ENCODE results near the gene PP2D1. TPM values are rescaled to one million over a fixed set of nuclear protein-coding genes. Genes with fewer than 3 reads are reported as not detected.

Gene PP2D1
- total RNA-seq, 1 experiment from 2014 or later = not detected

DNA sequence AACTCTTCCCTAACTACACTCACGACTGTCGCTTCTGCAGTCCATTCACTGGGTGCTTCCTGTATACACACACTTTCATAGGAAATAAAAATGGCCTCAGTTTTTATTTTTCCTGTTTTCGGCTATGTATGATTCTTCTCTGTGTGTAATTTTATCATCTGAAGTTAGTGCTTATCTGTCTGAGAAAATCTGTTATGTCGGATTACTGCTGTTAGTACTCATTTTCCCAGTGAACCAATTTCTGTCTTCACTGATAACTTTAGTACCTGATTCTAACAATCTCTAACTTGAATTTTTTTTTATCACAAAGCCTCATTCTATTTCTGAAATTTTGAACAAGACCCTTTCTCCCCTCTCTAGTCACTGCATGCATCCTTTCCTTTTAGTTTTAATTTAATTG is 44.3 kb downstream of the PP2D1 start:
- POLR2A ChIA-PET (ENCODE audit: low non-redundant PET) = no interaction called here
- intact Hi-C loops (cut with micrococcal nuclease; ENCODE audit: unreplicated experiment) = no loop called here
- Histone ChIP-seq H3K9me3 (ENCODE audit: low read depth, low read length, poor library complexity, severe bottlenecking) (no peaks in the 10 kb centered on the region), H3K27me3 (replicated peaks; ENCODE audit: insufficient read depth, low read depth, low read length, poor library complexity) (no peaks in the 10 kb centered on the region), H3K4me1 (ENCODE audit: insufficient read depth, low read length, poor library complexity, severe bottlenecking) (no peaks in the 10 kb centered on the region), H3K27ac (ENCODE audit: low read depth, low read length, poor library complexity, severe bottlenecking) (no peak overlapping the region), H3K36me3 (ENCODE audit: insufficient read depth, low read length, poor library complexity, severe bottlenecking) (peaks cover 9% of the 10 kb centered on the region), H3K4me3 (ENCODE audit: low read depth, low read length, poor library complexity, severe bottlenecking) (no peak overlapping the region)
- no peak for DNase-seq (ENCODE audit: low spot score)
- CTCF ChIA-PET = no interaction called here
- no peak for TF ChIP-seq EZH2 (IDR thresholded peaks at IDR 0.05; ENCODE audit: borderline replicate concordance, low read depth, low read length, poor library complexity, severe bottlenecking)
- no peak for TF ChIP-seq CTCF (conservative IDR thresholded peaks at IDR 0.05; ENCODE audit: low read depth, low read length)
- BruUV-seq (replicated peaks) = no TSS peak

- peaks cover 9% of the 10 kb centered on the region for H3K36me3 ChIP-seq (ENCODE audit: insufficient read depth, low read length, poor library complexity, severe bottlenecking)
- no TSS peak for BruUV-seq (replicated peaks)
- ChIA-PET CTCF (no interaction called here), POLR2A (ENCODE audit: low non-redundant PET) (no interaction called here)
- intact Hi-C loops (cut with micrococcal nuclease; ENCODE audit: unreplicated experiment) = no loop called here
- H3K4me1 ChIP-seq (ENCODE audit: insufficient read depth, low read length, poor library complexity, severe bottlenecking) = no peaks in the 10 kb centered on the region
- H3K9me3 ChIP-seq (ENCODE audit: low read depth, low read length, poor library complexity, severe bottlenecking) = no peaks in the 10 kb centered on the region
- no peak overlapping the region for H3K27ac ChIP-seq (ENCODE audit: low read depth, low read length, poor library complexity, severe bottlenecking)
- DNase-seq (ENCODE audit: low spot score) = no peak
- no peak for TF ChIP-seq EZH2 (IDR thresholded peaks at IDR 0.05; ENCODE audit: borderline replicate concordance, low read depth, low read length, poor library complexity, severe bottlenecking)
- TF ChIP-seq CTCF (conservative IDR thresholded peaks at IDR 0.05; ENCODE audit: low read depth, low read length) = no peak
- H3K4me3 ChIP-seq (ENCODE audit: low read depth, low read length, poor library complexity, severe bottlenecking) = no peak overlapping the region
- no peaks in the 10 kb centered on the region for H3K27me3 ChIP-seq (replicated peaks; ENCODE audit: insufficient read depth, low read depth, low read length, poor library complexity)
Measured at GRCh38 chr3:19967208-19967607, 44.9 kb downstream of the PP2D1 start.

DNA sequence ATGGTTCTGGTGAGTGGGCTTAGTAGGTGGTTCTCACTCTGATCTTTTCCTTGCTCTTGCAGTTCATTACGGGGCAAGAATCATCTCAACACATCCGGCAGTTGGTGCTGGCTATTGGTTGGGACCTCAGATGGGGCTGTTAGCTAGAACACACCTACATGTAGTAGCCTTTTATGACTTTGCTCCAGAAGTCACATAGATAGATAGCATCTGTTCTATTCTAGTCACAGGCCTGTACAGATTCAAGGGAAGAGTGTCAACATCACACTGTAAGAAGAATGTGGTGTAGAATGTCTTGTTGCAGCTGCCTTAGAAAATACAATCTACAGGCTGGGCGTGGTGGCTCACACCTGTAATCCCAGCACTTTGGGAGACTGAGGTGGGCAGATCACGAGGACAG is 50.1 kb downstream of the PP2D1 start:
- no peak for TF ChIP-seq EZH2 (IDR thresholded peaks at IDR 0.05; ENCODE audit: borderline replicate concordance, low read depth, low read length, poor library complexity, severe bottlenecking)
- no peak for TF ChIP-seq CTCF (conservative IDR thresholded peaks at IDR 0.05; ENCODE audit: low read depth, low read length)
- H3K9me3 ChIP-seq (ENCODE audit: low read depth, low read length, poor library complexity, severe bottlenecking) = no peaks in the 10 kb centered on the region
- DNase-seq (ENCODE audit: low spot score) = no peak
- H3K27ac ChIP-seq (ENCODE audit: low read depth, low read length, poor library complexity, severe bottlenecking) = no peak overlapping the region
- H3K4me3 ChIP-seq (ENCODE audit: low read depth, low read length, poor library complexity, severe bottlenecking) = no peak overlapping the region
- no peaks in the 10 kb centered on the region for H3K4me1 ChIP-seq (ENCODE audit: insufficient read depth, low read length, poor library complexity, severe bottlenecking)
- H3K27me3 ChIP-seq (replicated peaks; ENCODE audit: insufficient read depth, low read depth, low read length, poor library complexity) = no peaks in the 10 kb centered on the region
- intact Hi-C loops (cut with micrococcal nuclease; ENCODE audit: unreplicated experiment) = no loop called here
- ChIA-PET CTCF (no interaction called here), POLR2A (ENCODE audit: low non-redundant PET) (no interaction called here)
- H3K36me3 ChIP-seq (ENCODE audit: insufficient read depth, low read length, poor library complexity, severe bottlenecking) = peaks cover 6% of the 10 kb centered on the region
- no TSS peak for BruUV-seq (replicated peaks)

Measured in A673 (cell line).